Karpas-422 (cell line): ENCODE measurements around the gene DGKZ. TPM values are rescaled to one million over a fixed set of nuclear protein-coding genes. Genes with fewer than 3 reads are reported as not detected.
A peak's percentile ranks its signal among the peaks of the same experiment; 100 is the strongest.

ENCODE experiments used
- DNase-seq: peaks from one replicate; pipeline ENCODE4 v3.0.0-alpha.2; 2015
- H2AFZ ChIP-seq: fragments of 200-600 bp; sonication (generic); 2 replicates; pipeline ENCODE4 v1.6.1; 2014; ENCODE audit warnings: antibody characterized with exemption, low read length, mixed read lengths
- H3K27ac ChIP-seq: fragments of 200-600 bp; sonication (generic); 2 replicates; pipeline ENCODE4 v1.5.1; 2014; ENCODE audit warnings: mild to moderate bottlenecking, low read length, moderate library complexity
- H3K27me3 ChIP-seq: fragments of 200-600 bp; sonication (generic); 2 replicates; pipeline ENCODE4 v1.6.1; 2014; ENCODE audit warnings: low read length, mixed read lengths
- H3K36me3 ChIP-seq: fragments of 200-600 bp; sonication (generic); 2 replicates; pipeline ENCODE4 v1.6.1; 2014; ENCODE audit warnings: low read length, mixed read lengths; ENCODE audit not compliant: insufficient read depth
- H3K4me1 ChIP-seq: fragments of 200-600 bp; sonication (generic); 2 replicates; pipeline ENCODE4 v1.6.1; 2014; ENCODE audit warnings: mild to moderate bottlenecking, low read length, mixed read lengths
- H3K4me2 ChIP-seq: fragments of 200-600 bp; sonication (generic); 2 replicates; pipeline ENCODE4 v1.6.1; 2014; ENCODE audit warnings: low read length, low read depth, mild to moderate bottlenecking; ENCODE audit not compliant: poor library complexity, severe bottlenecking
- H3K4me3 ChIP-seq: fragments of 200-600 bp; sonication (generic); 2 replicates; pipeline ENCODE4 v1.5.1; 2014; ENCODE audit warnings: mild to moderate bottlenecking, antibody characterized with exemption, low read length, mixed read lengths
- H3K79me2 ChIP-seq: fragments of 200-600 bp; sonication (generic); 2 replicates; pipeline ENCODE4 v1.6.1; 2014; ENCODE audit warnings: mild to moderate bottlenecking, low read length, mixed read lengths
- H3K9ac ChIP-seq: fragments of 200-600 bp; sonication (generic); 2 replicates; pipeline ENCODE4 v1.6.0; 2014; ENCODE audit warnings: low read length
- H3K9me2 ChIP-seq: fragments of 200-600 bp; sonication (generic), shearing (Covaris generic); replicated peaks from 2 replicates; pipeline ENCODE4 v1.6.0; 2014; ENCODE audit warnings: mild to moderate bottlenecking, low read length, moderate library complexity; ENCODE audit not compliant: insufficient read depth
- H3K9me3 ChIP-seq: fragments of 300-700, 200-600 bp; sonication (generic); 2 replicates; pipeline ENCODE4 v1.6.1; 2014; ENCODE audit warnings: low read length, mixed read lengths
- H4K20me1 ChIP-seq: fragments of 200-600 bp; sonication (generic); 2 replicates; pipeline ENCODE4 v1.6.1; 2014; ENCODE audit warnings: mild to moderate bottlenecking, antibody characterized with exemption, low read length, low read depth; ENCODE audit not compliant: insufficient read depth
- total RNA-seq: library from RNA; depleted of rRNA; stranded (reverse); fragments of >200 nt; shearing (Covaris generic); gene quantifications from 2 replicates; pipeline ENCODE4 v1.2.3, GENCODE V29; 2014; ENCODE audit warnings: low replicate concordance

DGKZ gene
- total RNA-seq, 1 experiment from 2014 or later: 59.4 TPM

DNA sequence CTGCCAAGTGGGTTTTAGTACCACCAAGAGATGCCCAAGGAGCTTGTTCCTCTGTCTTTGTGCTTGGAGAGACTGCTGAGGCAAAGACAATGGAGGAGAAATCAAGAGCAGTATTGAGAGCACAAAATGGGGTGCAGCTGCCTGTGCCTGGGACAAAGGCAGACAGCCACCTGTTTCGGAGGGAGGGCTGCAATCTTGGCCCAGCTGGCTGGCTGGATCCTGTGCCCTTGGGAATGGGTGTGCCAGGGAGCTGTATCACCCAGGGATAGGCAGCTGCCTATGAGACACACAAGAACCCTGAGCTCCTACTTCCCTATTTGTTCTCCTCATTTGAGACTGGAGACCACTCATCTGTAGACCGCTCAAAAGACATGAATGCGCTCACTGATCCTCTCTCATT lies 67.6 kb downstream of the DGKZ start:
- Histone ChIP-seq H3K79me2 (no peaks in the 10 kb centered on the region), H2AFZ (no peak overlapping the region), H4K20me1 (no peaks in the 10 kb centered on the region), H3K9me2 (no peaks in the 10 kb centered on the region), H3K27ac (no peak overlapping the region), H3K27me3 (no peaks in the 10 kb centered on the region), H3K9ac (no peak overlapping the region), H3K4me2 (no peak overlapping the region), H3K4me1 (no peaks in the 10 kb centered on the region), H3K4me3 (no peak overlapping the region), H3K9me3 (no peaks in the 10 kb centered on the region), H3K36me3 (no peaks in the 10 kb centered on the region)
- no peak for DNase-seq

GRCh38 chr11:46417711-46418110 lies 70.4 kb downstream of the DGKZ start:
- H3K36me3 ChIP-seq: no peaks in the 10 kb centered on the region
- no peaks in the 10 kb centered on the region for H3K79me2 ChIP-seq
- no peak overlapping the region for H3K27ac ChIP-seq
- no peaks in the 10 kb centered on the region for H3K4me1 ChIP-seq
- H3K4me3 ChIP-seq: no peak overlapping the region
- DNase-seq: no peak
- no peak overlapping the region for H3K9ac ChIP-seq
- no peak overlapping the region for H3K4me2 ChIP-seq
- no peak overlapping the region for H2AFZ ChIP-seq
- no peaks in the 10 kb centered on the region for H3K9me2 ChIP-seq
- H3K27me3 ChIP-seq: no peaks in the 10 kb centered on the region
- H4K20me1 ChIP-seq: no peaks in the 10 kb centered on the region
- H3K9me3 ChIP-seq: no peaks in the 10 kb centered on the region

DNA sequence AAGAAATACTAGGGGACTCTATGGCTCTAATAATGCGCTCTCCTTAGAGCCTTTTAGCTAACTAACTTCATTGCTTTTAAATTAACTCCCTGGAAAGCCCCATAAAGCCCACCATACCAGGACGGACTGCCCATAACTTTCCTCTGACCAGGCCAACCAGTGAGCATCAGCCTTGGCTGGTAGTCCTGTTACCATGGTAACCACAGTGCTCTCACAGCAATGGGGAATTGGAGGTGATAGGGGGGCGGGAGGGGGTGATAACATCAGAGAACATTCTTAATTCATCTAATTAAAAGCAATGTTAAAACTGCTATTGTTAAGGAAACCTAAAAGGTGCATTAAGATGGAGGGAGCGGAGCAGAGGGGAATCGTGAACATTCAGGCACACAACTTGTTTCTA lies 71.5 kb downstream of the DGKZ start:
- Histone ChIP-seq H3K9me2 (no peaks in the 10 kb centered on the region), H4K20me1 (no peaks in the 10 kb centered on the region), H3K4me2 (no peak overlapping the region), H3K4me1 (no peaks in the 10 kb centered on the region), H3K27me3 (no peaks in the 10 kb centered on the region), H3K27ac (no peak overlapping the region), H2AFZ (no peak overlapping the region), H3K4me3 (no peak overlapping the region), H3K9ac (no peak overlapping the region), H3K9me3 (no peaks in the 10 kb centered on the region), H3K79me2 (no peaks in the 10 kb centered on the region), H3K36me3 (no peaks in the 10 kb centered on the region)
- DNase-seq: no peak

DNA sequence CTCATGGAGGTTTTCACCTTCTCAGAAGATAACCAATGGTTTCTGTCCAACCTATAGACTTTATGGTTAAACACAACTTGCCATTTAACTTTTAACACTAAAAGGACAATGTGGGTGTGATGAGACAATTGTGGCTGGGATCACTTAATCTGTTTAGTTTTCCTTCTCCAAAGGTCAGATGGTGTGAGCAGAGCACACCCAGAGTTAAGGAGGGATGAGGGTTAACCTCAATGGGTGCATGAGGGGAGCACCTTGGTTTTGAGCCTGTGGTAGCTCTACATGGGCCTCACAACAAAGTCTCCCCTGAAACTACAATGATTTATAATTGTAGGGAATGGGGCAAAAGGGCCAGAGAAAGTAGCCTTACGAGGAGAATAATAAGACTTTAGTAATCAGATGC lies 73.2 kb downstream of the DGKZ start:
- Histone ChIP-seq H3K9ac (no peak overlapping the region), H4K20me1 (no peaks in the 10 kb centered on the region), H3K4me2 (no peak overlapping the region), H3K4me1 (no peaks in the 10 kb centered on the region), H3K27me3 (no peaks in the 10 kb centered on the region), H3K79me2 (no peaks in the 10 kb centered on the region), H3K9me2 (no peaks in the 10 kb centered on the region), H3K36me3 (no peaks in the 10 kb centered on the region), H3K9me3 (no peaks in the 10 kb centered on the region), H2AFZ (no peak overlapping the region), H3K27ac (no peak overlapping the region), H3K4me3 (no peak overlapping the region)
- DNase-seq: no peak

GRCh38 chr11:46421257-46421880 lies 74.1 kb downstream of the DGKZ start:
- Histone ChIP-seq H3K36me3 (no peaks in the 10 kb centered on the region), H3K27ac (no peak overlapping the region), H3K27me3 (no peaks in the 10 kb centered on the region), H3K4me3 (no peak overlapping the region), H3K4me1 (no peaks in the 10 kb centered on the region), H3K9me3 (no peaks in the 10 kb centered on the region), H2AFZ (no peak overlapping the region), H3K79me2 (no peaks in the 10 kb centered on the region), H3K9ac (no peak overlapping the region), H3K4me2 (no peak overlapping the region), H4K20me1 (no peaks in the 10 kb centered on the region), H3K9me2 (no peaks in the 10 kb centered on the region)
- no peak for DNase-seq

DNA sequence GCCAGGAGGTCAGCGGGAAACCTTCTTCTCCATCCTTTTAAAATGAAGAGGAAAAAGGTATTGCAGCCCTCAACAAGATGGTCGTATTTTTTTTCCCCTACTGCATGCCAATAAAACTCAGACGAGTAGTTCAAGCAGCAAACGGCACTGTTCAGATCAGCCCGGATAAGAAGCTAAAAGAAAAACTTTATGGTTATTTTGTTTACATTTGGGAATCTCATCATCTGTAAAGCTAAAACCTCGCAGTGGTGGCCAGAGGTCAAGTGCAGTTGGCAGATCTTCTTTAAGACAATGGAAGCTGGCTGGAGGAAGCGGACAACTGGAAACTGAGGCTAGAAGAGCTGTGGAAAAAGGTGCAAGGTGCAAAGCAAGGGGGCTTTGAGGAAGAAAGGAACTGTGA lies 75.3 kb downstream of the DGKZ start:
- no peaks in the 10 kb centered on the region for H3K27me3 ChIP-seq
- H3K9me2 ChIP-seq: no peaks in the 10 kb centered on the region
- no peaks in the 10 kb centered on the region for H3K4me1 ChIP-seq
- no peaks in the 10 kb centered on the region for H3K36me3 ChIP-seq
- H2AFZ ChIP-seq: no peak overlapping the region
- DNase-seq: no peak
- H4K20me1 ChIP-seq: no peaks in the 10 kb centered on the region
- H3K9ac ChIP-seq: no peak overlapping the region
- no peaks in the 10 kb centered on the region for H3K79me2 ChIP-seq
- H3K9me3 ChIP-seq: no peaks in the 10 kb centered on the region
- no peak overlapping the region for H3K4me3 ChIP-seq
- H3K27ac ChIP-seq: no peak overlapping the region
- no peak overlapping the region for H3K4me2 ChIP-seq

- DNase-seq: no peak
- no peak overlapping the region for H3K27ac ChIP-seq
- no peaks in the 10 kb centered on the region for H3K9me2 ChIP-seq
- no peaks in the 10 kb centered on the region for H3K9me3 ChIP-seq
- no peaks in the 10 kb centered on the region for H3K27me3 ChIP-seq
- no peak overlapping the region for H3K9ac ChIP-seq
- H3K4me2 ChIP-seq: no peak overlapping the region
- H3K36me3 ChIP-seq: no peaks in the 10 kb centered on the region
- H3K4me1 ChIP-seq: no peaks in the 10 kb centered on the region
- no peak overlapping the region for H2AFZ ChIP-seq
- no peak overlapping the region for H3K4me3 ChIP-seq
- no peaks in the 10 kb centered on the region for H4K20me1 ChIP-seq
- H3K79me2 ChIP-seq: no peaks in the 10 kb centered on the region
These were observed 79.1 kb downstream of the DGKZ start for GRCh38 chr11:46426233-46426991.

DNA sequence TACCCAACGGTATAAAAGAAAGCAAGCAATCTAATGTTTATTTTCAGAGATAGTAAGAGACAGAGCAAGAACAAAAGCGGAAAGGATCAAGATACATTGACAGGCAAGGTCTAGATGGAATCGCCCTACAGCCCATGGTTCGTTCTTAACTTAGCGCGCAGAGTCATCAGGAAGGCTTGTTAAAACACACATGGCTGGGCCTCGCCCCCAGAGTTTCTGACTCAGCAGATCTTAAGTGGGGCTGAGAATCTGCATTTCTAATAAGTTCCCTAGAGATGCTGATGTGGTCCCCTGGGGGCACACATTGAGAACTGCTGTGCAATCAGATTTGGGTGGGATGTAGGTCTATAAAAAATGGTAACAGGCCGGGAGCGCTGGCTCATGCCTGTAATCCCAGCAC lies 80.1 kb downstream of the DGKZ start:
- no peak overlapping the region for H3K27ac ChIP-seq
- no peaks in the 10 kb centered on the region for H4K20me1 ChIP-seq
- no peak overlapping the region for H2AFZ ChIP-seq
- H3K9ac ChIP-seq: no peak overlapping the region
- H3K9me3 ChIP-seq: no peaks in the 10 kb centered on the region
- no peaks in the 10 kb centered on the region for H3K79me2 ChIP-seq
- DNase-seq: peak; percentile 49
- H3K4me2 ChIP-seq: no peak overlapping the region
- H3K4me1 ChIP-seq: no peaks in the 10 kb centered on the region
- no peaks in the 10 kb centered on the region for H3K27me3 ChIP-seq
- H3K36me3 ChIP-seq: no peaks in the 10 kb centered on the region
- no peak overlapping the region for H3K4me3 ChIP-seq
- H3K9me2 ChIP-seq: no peaks in the 10 kb centered on the region
